Sigmoid colon (tissue), 4 donors: Measurements from ENCODE around the gene PLEKHA7.

Source experiments
- EP300 ChIP-seq, 4 donors: sonication (generic); formaldehyde crosslinking; IDR thresholded peaks; one replicate each; pipeline ENCODE4 v1.6.1; 2017; ENCODE audit warnings: antibody characterized with exemption in 4 of 4
- POLR2A ChIP-seq, 2 donors: fragments of 450-650 bp; IDR thresholded peaks; one replicate each; pipeline ENCODE4 v1.6.1; 2016; ENCODE audit warnings: antibody characterized with exemption in 2 of 2, mild to moderate bottlenecking in 2 of 2, moderate library complexity in 2 of 2
- POLR2AphosphoS5 ChIP-seq, 4 donors: sonication (generic); formaldehyde crosslinking; IDR thresholded peaks; one replicate each; pipeline ENCODE4 v1.6.1; 2017; ENCODE audit warnings: antibody characterized with exemption in 4 of 4
- TF ChIP-seq, protein P1 (sequence below), 4 experiments: fragments of 450-650 bp in 3 of 4; fragments of 200-600 bp in 1 of 4; IDR thresholded peaks; one replicate each; pipeline ENCODE4 v1.5.1; 2016 to 2019; ENCODE audit warnings: antibody characterized with exemption in 4 of 4, mild to moderate bottlenecking in 3 of 4, moderate library complexity in 2 of 4

DNA sequence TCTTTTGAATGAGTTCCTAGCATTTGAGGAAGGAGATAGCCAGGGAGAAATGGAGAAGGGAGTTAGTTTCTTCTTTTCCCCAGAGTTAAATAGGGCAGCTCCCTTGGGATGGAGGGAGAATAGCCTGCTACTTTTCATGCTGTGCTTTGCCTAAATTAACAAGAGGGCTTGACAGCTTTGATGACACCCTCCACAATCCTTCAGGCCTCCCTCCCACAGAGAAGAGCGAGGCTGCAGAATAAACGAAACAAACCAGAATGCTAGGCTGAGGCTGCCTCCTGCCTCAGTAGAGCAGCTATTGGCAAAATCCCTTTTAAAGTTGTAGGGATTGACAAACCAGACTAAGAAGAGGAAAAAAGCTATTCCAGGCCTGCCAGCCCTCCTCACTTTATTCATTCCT, 181.2 kb downstream of the PLEKHA7 start:
- TF ChIP-seq POLR2AphosphoS5 (IDR thresholded peaks at IDR 0.05), result no peak
- no peak for TF ChIP-seq POLR2A (IDR thresholded peaks at IDR 0.05)
- TF ChIP-seq, protein P1, sequence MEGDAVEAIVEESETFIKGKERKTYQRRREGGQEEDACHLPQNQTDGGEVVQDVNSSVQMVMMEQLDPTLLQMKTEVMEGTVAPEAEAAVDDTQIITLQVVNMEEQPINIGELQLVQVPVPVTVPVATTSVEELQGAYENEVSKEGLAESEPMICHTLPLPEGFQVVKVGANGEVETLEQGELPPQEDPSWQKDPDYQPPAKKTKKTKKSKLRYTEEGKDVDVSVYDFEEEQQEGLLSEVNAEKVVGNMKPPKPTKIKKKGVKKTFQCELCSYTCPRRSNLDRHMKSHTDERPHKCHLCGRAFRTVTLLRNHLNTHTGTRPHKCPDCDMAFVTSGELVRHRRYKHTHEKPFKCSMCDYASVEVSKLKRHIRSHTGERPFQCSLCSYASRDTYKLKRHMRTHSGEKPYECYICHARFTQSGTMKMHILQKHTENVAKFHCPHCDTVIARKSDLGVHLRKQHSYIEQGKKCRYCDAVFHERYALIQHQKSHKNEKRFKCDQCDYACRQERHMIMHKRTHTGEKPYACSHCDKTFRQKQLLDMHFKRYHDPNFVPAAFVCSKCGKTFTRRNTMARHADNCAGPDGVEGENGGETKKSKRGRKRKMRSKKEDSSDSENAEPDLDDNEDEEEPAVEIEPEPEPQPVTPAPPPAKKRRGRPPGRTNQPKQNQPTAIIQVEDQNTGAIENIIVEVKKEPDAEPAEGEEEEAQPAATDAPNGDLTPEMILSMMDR (IDR thresholded peaks at IDR 0.05), result no peak
- TF ChIP-seq EP300 (IDR thresholded peaks at IDR 0.05), result no peak
